Ishikawa (cell line): ENCODE measurements around the gene FOXJ3.

Experiments
- CEBPB ChIP-seq: IDR thresholded peaks from 2 replicates; pipeline ENCODE4 v1.6.1; 2012
- CREB1 ChIP-seq: IDR thresholded peaks from 2 replicates; pipeline ENCODE4 v1.6.1; 2012; ENCODE audit warnings: low read depth
- EGR1 ChIP-seq: IDR thresholded peaks from 2 replicates; pipeline ENCODE4 v1.6.1; 2012
- EP300 ChIP-seq: IDR thresholded peaks from 2 replicates; pipeline ENCODE4 v1.6.1; 2012; ENCODE audit warnings: borderline replicate concordance
- FOXM1 ChIP-seq: IDR thresholded peaks from 2 replicates; pipeline ENCODE4 v1.6.1; 2012; ENCODE audit warnings: low read depth, borderline replicate concordance
- MAX ChIP-seq: IDR thresholded peaks from 2 replicates; pipeline ENCODE4 v1.6.1; 2012
- NFIC ChIP-seq: IDR thresholded peaks from 2 replicates; pipeline ENCODE4 v1.6.1; 2012
- RAD21 ChIP-seq: IDR thresholded peaks from 2 replicates; pipeline ENCODE4 v1.6.1; 2012; ENCODE audit warnings: low read depth
- REST ChIP-seq: IDR thresholded peaks from 2 replicates; pipeline ENCODE4 v1.6.1; 2012; ENCODE audit warnings: low read depth, mild to moderate bottlenecking
- TAF1 ChIP-seq: IDR thresholded peaks from 2 replicates; pipeline ENCODE4 v1.6.1; 2012; ENCODE audit warnings: low read depth, mild to moderate bottlenecking
- TCF12 ChIP-seq: IDR thresholded peaks from 2 replicates; pipeline ENCODE4 v1.6.1; 2012; ENCODE audit warnings: low read depth
- TEAD4 ChIP-seq: IDR thresholded peaks from 2 replicates; pipeline ENCODE4 v1.6.1; 2012
- USF1 ChIP-seq: IDR thresholded peaks from 2 replicates; pipeline ENCODE4 v1.6.1; 2012
- YY1 ChIP-seq: IDR thresholded peaks from 2 replicates; pipeline ENCODE4 v1.6.1; 2012; ENCODE audit warnings: low read depth
- ZBTB7A ChIP-seq: IDR thresholded peaks from 2 replicates; pipeline ENCODE4 v1.6.1; 2012; ENCODE audit warnings: low read depth

The FOXJ3 gene

GRCh38 chr1:42340093-42340492, 5.1 kb upstream of the FOXJ3 start:
- no peak for TF ChIP-seq FOXM1
- TF ChIP-seq TCF12, result no peak
- TF ChIP-seq CREB1, result no peak
- TF ChIP-seq USF1, result no peak
- TF ChIP-seq TEAD4, result no peak
- TF ChIP-seq EP300, result no peak
- no peak for TF ChIP-seq RAD21
- TF ChIP-seq CEBPB, result no peak
- TF ChIP-seq EGR1, result no peak
- no peak for TF ChIP-seq TAF1
- no peak for TF ChIP-seq MAX
- no peak for TF ChIP-seq NFIC
- no peak for TF ChIP-seq ZBTB7A
- TF ChIP-seq REST, result no peak
- TF ChIP-seq YY1, result no peak

- TF ChIP-seq CREB1 (no peak), NFIC (no peak), FOXM1 (no peak), EP300 (no peak), CEBPB (no peak)
Observed at GRCh38 chr1:42336978-42337377, 1.9 kb upstream of the FOXJ3 start.

GRCh38 chr1:42335809-42336518, 929 bp upstream of the FOXJ3 start:
- TF ChIP-seq EGR1 (no peak), REST (no peak), TCF12 (no peak), CREB1 (no peak), EP300 (no peak), USF1 (no peak), YY1 (no peak), RAD21 (no peak), NFIC (no peak), FOXM1 (no peak)

- TF ChIP-seq NFIC (no peak), CREB1 (no peak), USF1 (peak; percentile 80), RAD21 (no peak), ZBTB7A (no peak; the same call in 1 of the 2 replicates), CEBPB (no peak), MAX (peak; percentile 87)
Observed at GRCh38 chr1:42334240-42335049, 590 bp downstream of the FOXJ3 start.

GRCh38 chr1:42333662-42334239, 1.3 kb downstream of the FOXJ3 start:
- TF ChIP-seq TEAD4 (no peak), TAF1 (no peak), USF1 (no peak), RAD21 (no peak; the same call in 1 of the 2 replicates), REST (no peak), CREB1 (no peak), EP300 (no peak), YY1 (no peak), TCF12 (no peak), FOXM1 (no peak), NFIC (no peak), ZBTB7A (no peak), CEBPB (no peak), EGR1 (no peak), MAX (no peak)
